B cell (primary cell): Measurements from ENCODE around the gene NDUFS7. TPM values are rescaled to one million over a fixed set of nuclear protein-coding genes. Genes with fewer than 3 reads are reported as not detected.

ENCODE experiments used
- ATAC-seq: fragments of 200-7000 bp; cut with Tn5 transposase; one replicate; pipeline ENCODE4 v1.10.0; 2021; ENCODE audit warnings: low read depth, mild to moderate bottlenecking, moderate number of reproducible peaks, moderate library complexity
- CTCF ChIA-PET: fragments of 350-600 bp; sonication (Branson Sonifier 250); formaldehyde crosslinking; loops from one replicate; lab custom pipeline; 2021; ENCODE audit warnings: antibody characterized with exemption, inconsistent platforms; lab: Charles Lee
- POLR2A ChIA-PET: fragments of 350-600 bp; sonication (Branson Sonifier 250); formaldehyde crosslinking; loops from one replicate; lab custom pipeline; 2021; ENCODE audit warnings: antibody characterized with exemption; lab: Charles Lee
- DNase-seq: peaks from one replicate; pipeline ENCODE4 v3.0.0; 2013
- H2AFZ ChIP-seq: 2 replicates; pipeline ENCODE4 v1.6.1; 2012; ENCODE audit warnings: mild to moderate bottlenecking, low read depth, low read length; ENCODE audit not compliant: insufficient read depth, poor library complexity, severe bottlenecking
- H3K27ac ChIP-seq, 2 donors: 1 replicate in 1 of 2; 2 replicates in 1 of 2; pipeline ENCODE4 v1.5.1; 2012 to 2013; ENCODE audit warnings: low read length in 2 of 2, mild to moderate bottlenecking in 2 of 2, moderate library complexity in 1 of 2
- H3K27me3 ChIP-seq, 4 experiments: fragments of 200-600 bp in 1 of 4; sonication (generic) in 1 of 4; replicated peaks in 1 of 4; 1 replicate in 2 of 4; 2 replicates in 2 of 4; pipeline versions ENCODE4 v1.6.1 to v1.7.0; 2013 to 2016; ENCODE audit warnings: low read length in 3 of 4, mild to moderate bottlenecking in 2 of 4, mixed read lengths in 1 of 4, moderate library complexity in 1 of 4; ENCODE audit not compliant: insufficient read depth in 4 of 4, control insufficient read depth in 3 of 4; ENCODE audit errors: control extremely low read depth in 1 of 4
- H3K36me3 ChIP-seq, 2 experiments: replicated peaks in 1 of 2; 1 replicate in 1 of 2; 2 replicates in 1 of 2; pipeline versions ENCODE4 v1.6.1 to v1.7.1; 2013; ENCODE audit warnings: low read length in 1 of 2; ENCODE audit not compliant: insufficient read depth in 2 of 2, control insufficient read depth in 1 of 2; ENCODE audit errors: control extremely low read depth in 1 of 2, extremely low read depth in 1 of 2
- H3K4me1 ChIP-seq, 2 donors: fragments of 200-600 bp in 1 of 2; sonication (generic) in 1 of 2; 1 replicate in 1 of 2; 2 replicates in 1 of 2; pipeline versions ENCODE4 v1.5.1 to v1.6.1; 2013 to 2017; ENCODE audit warnings: low read length in 2 of 2; ENCODE audit not compliant: control insufficient read depth in 2 of 2, insufficient read depth in 2 of 2
- H3K4me2 ChIP-seq: replicated peaks from 2 replicates; pipeline ENCODE3; 2012; ENCODE audit warnings: mild to moderate bottlenecking, low read depth, low read length; ENCODE audit not compliant: poor library complexity, severe bottlenecking
- H3K4me3 ChIP-seq, 5 experiments: fragments of 200-600 bp in 1 of 5; sonication (generic) in 1 of 5; 1 replicate in 3 of 5; 2 replicates in 2 of 5; pipeline versions ENCODE4 v1.5.1 to v1.7.0; 2011 to 2016; ENCODE audit warnings: low read length in 4 of 5, mild to moderate bottlenecking in 4 of 5, low read depth in 2 of 5, control low read depth in 1 of 5, moderate library complexity in 1 of 5; ENCODE audit not compliant: insufficient read depth in 1 of 5; ENCODE audit errors: control extremely low read depth in 1 of 5, extremely low read depth in 1 of 5
- H3K79me2 ChIP-seq: fragments of 200-600 bp; sonication (generic); one replicate; pipeline ENCODE4 v1.6.0; 2016; ENCODE audit warnings: low read length; ENCODE audit not compliant: control insufficient read depth, insufficient read depth
- H3K9ac ChIP-seq: fragments of 200-600 bp; sonication (generic); 2 replicates; pipeline ENCODE4 v1.6.1; 2017; ENCODE audit warnings: mild to moderate bottlenecking, low read length, moderate library complexity
- H3K9me3 ChIP-seq, 3 donors: one replicate each; pipeline versions ENCODE4 v1.6.1 to v1.7.1; 2013; ENCODE audit warnings: low read length in 2 of 3; ENCODE audit not compliant: control insufficient read depth in 2 of 3, insufficient read depth in 1 of 3; ENCODE audit errors: control extremely low read depth in 1 of 3
- H4K20me1 ChIP-seq: 2 replicates; pipeline ENCODE4 v1.6.0; 2012; ENCODE audit warnings: mild to moderate bottlenecking, low read length; ENCODE audit not compliant: insufficient read depth, control insufficient read depth, poor library complexity, severe bottlenecking
- H3K27ac Mint-ChIP-seq: one replicate; pipeline ENCODE4 v1.8.0; 2021; ENCODE audit warnings: mixed read lengths
- H3K27me3 Mint-ChIP-seq: one replicate; pipeline ENCODE4 v1.8.0; 2021; ENCODE audit warnings: mixed read lengths
- H3K4me1 Mint-ChIP-seq: one replicate; pipeline ENCODE4 v1.8.0; 2021; ENCODE audit warnings: mixed read lengths
- H3K4me3 Mint-ChIP-seq: one replicate; pipeline ENCODE4 v1.8.0; 2021; ENCODE audit warnings: mixed read lengths
- H3K9me3 Mint-ChIP-seq: one replicate; pipeline ENCODE4 v1.8.0; 2022; ENCODE audit warnings: mixed read lengths; ENCODE audit not compliant: insufficient read depth
- CTCF ChIP-seq: fragments of 200-600 bp; IDR thresholded peaks from one replicate; pipeline ENCODE4 v1.8.0; 2022; ENCODE audit warnings: antibody characterized with exemption, mild to moderate bottlenecking
- EZH2 ChIP-seq: IDR thresholded peaks from 2 replicates; pipeline ENCODE4 v1.6.1; 2012; ENCODE audit warnings: borderline replicate concordance, low read depth, mild to moderate bottlenecking, moderate library complexity, low read length; ENCODE audit not compliant: insufficient read depth, poor library complexity, severe bottlenecking
- WGBS: methylation state at CpG from one replicate; pipeline ENCODE4 v1.1.5; 2013; ENCODE audit warnings: missing lambda C conversion rate; ENCODE audit not compliant: insufficient coverage; 5-methylcytosine and 5-hydroxymethylcytosine counted together
- intact Hi-C: fragments of 100-400 bp; cut with micrococcal nuclease; formaldehyde crosslinking; loops from one replicate; pipeline ENCODE4 v1.10.0; 2022
- polyA plus RNA-seq: library from polyadenylated mRNA; depleted of rRNA; stranded (reverse); fragments of >200 nt; gene quantifications from 2 replicates; pipeline ENCODE4 v1.2.3, GENCODE V29; 2012
- total RNA-seq, 2 donors: library from RNA; stranded (reverse); fragments of 120-200 nt in 1 of 2; gene quantifications; 1 replicate in 1 of 2; 2 replicates in 1 of 2; pipeline versions ENCODE4 v1.2.3 to v1.2.4, GENCODE V29; 2013 to 2022

Gene NDUFS7
- total and polyA plus RNA-seq, 2 donors (not counting 1 experiment from before 2014, with no cell fraction given): 58.8 to 141 TPM

DNA sequence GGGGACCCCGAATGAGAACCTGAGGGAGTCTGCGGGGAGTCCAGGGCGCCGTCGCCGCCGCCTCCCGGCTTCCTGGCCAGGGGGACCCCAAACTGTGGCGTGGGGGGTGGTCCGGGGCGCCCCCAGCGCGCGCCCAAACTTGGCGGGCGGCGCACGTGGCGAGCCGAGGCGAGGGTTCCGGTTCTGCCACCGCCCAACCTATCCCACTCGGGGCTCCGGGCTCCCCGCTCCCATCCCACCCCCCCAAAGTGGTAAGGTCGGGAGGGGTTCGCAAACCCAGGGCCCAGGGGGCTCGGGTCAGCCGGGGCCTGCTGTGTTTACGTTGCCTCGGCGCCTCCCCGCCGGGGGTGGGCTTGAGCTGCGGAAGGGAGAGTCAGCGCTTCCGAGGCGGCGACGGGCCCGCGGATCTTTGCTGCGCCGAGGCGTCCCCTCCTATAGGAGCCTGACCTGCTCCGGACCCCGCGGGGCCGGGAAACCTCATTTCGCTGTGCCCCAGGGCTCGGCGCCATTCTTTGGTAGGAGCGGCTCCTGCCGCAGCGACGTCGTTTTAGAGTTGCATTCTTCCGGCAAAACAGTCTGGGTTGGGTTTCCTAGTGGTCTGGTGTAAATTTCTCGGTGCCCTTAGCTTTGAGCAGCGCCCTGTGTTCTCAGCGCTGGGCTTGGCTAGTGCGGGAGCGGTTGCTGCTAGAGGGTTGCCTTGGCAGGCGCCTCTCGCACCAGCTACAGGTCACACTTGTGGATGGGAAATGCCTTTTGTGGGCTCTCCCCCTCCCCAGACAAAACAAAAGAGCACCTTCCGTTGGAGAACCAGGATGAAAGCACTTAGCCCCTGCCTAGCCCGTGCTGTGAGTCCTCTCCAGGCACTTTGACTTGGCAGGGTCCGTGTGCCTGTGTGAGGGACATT, 24.8 kb downstream of the NDUFS7 start:
- Mint-ChIP-seq H3K27ac (peak overlapping the region; percentile 92), H3K27me3 (no peaks in the 10 kb centered on the region)
- peaks cover 59% of the 10 kb centered on the region for H4K20me1 ChIP-seq

More for the DNA sequence above, 24.8 kb downstream of the NDUFS7 start:
- H3K4me1 Mint-ChIP-seq: peaks cover 44% of the 10 kb centered on the region
- under 1% methylated on average over 63 of the region's 69 CpGs for WGBS
- H3K4me3 Mint-ChIP-seq: peak overlapping the region; percentile 92
- Histone ChIP-seq H3K4me3 (peak overlapping the region; percentile 48 to 99 (median 92)), H3K27ac (peak overlapping the region; percentile 78 to 95), H3K9ac (peak overlapping the region; percentile 88), H2AFZ (peak overlapping the region; percentile 42), H3K79me2 (peaks cover 58% of the 10 kb centered on the region), H3K36me3 (peaks cover 0 to 9% of the 10 kb centered on the region in 2 experiments), H3K27me3 (peaks cover 0 to 6% (median 0%) of the 10 kb centered on the region in 4 experiments), H3K4me1 (peaks cover 25 to 47% of the 10 kb centered on the region in 2 donors), H3K9me3 (no peaks in the 10 kb centered on the region), H3K4me2 (peak overlapping the region; percentile 92)
- H3K9me3 Mint-ChIP-seq: no peaks in the 10 kb centered on the region
- TF ChIP-seq EZH2 (no peak), CTCF (no peak)
- intact Hi-C loops: loop anchor here (5.0 kb wide), 1 partner anchor 836 kb away; the partner anchor contains the start of gene BSG
- no peak for ATAC-seq
- POLR2A ChIA-PET: interaction anchor here (0.6 to 1.2 kb wide), 6 partner anchors 50 to 489 kb away, joined by 3 to 9 read pairs (median 4); partner anchors contain the start of gene CIRBP
- peak; percentile 68 for DNase-seq
- CTCF ChIA-PET: interaction anchor here (0.9 kb wide), 1 partner anchor 26 kb away, joined by 3 read pairs; no protein-coding TSS in a partner anchor
